Stimulated activated CD4-positive, alpha-beta T cell treated with anti-CD3 and anti-CD28 coated beads, TNF-alpha, amount 100 ng/mL, for 4 hours (primary cell): ENCODE results near the gene MYO16.
"Not testable (repeated sequence)": the region's sequence is repeated elsewhere in the genome, so short reads cannot be mapped to it uniquely, and the experiment has no call there.

Source experiments
- DNase-seq, 3 experiments: peaks; one replicate each; pipeline ENCODE4 v3.0.0-alpha.2; 2020; ENCODE audit warnings: low read depth in 3 of 3

The MYO16 gene

DNA sequence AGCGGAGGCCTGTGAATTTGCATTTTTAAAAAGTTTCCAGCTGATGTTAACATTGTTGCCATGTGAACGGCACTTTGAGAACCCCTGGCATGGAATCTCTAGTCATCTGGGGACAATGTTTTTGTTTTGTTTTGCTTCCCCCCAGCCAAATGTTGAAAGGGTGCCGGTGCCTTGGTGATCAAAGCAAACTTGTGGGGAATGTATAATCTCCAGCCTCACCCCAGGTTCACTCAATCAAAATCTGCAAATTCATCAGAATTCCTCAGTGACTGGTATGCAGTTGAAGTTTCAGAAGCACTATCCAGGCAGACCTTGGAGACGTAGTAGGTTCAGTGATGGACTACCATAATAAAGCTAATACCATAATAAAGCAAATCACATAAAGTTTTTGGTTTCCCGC, 428.7 kb downstream of the MYO16 start:
- DNase-seq, result no peak

GRCh38 chr13:109072505-109072904, 443.1 kb downstream of the MYO16 start:
- no peak for DNase-seq

DNA sequence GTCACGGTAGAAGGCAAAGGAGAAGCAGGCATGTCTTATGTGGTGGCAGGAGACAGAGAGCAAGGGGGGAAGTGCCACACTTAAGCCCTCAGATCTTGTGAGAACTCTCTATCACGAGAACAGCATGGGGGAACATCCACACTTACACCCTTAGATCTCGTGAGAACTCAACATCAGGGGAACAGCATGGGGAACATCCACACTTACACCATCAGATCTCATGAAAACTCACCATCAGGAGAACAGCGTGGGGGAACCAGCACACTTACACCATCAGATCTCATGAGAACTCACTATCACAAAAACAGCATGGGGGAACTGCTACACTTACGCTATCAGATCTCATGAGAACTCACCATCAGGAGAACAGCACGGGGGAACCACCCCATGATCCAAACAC, 445.0 kb downstream of the MYO16 start:
- DNase-seq, result no peak

DNA sequence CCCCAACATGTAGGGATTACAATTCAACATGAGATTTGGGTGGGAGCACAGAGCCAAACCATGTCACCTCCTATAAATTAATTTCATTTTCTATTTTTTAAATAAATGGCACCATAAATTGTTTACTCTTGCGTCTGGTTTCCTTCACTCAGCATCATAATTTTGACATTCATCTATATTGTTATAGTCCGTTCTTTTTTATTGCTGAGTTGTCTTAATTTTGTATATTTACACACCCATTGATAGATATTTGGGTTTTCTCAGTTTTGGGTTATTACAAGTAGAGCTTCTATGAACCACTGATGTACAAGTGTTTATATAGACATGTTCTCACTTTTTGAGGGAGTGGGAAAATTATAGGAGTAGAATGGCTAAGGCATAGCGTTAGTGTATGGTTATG, 445.4 kb downstream of the MYO16 start:
- no peak for DNase-seq

- no peak for DNase-seq
These were observed 458.7 kb downstream of the MYO16 start for GRCh38 chr13:109087916-109088623.

DNA sequence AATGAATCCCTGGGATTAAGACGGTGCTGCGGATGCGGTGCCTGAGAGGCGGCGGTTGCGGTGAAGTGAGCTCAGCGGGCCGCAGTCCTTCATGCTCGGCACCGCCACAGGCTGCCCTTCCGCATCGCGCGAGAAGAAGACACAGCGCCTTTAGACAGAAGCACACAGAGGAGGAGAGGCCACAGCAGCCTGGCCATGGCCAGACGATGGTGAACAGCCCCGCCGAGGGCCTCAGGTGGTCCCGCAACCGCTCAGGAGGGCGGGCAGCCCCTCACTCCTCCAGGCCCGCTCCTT, 459.2 kb downstream of the MYO16 start:
- no peak for DNase-seq

- no peak for DNase-seq
These were observed 461.4 kb downstream of the MYO16 start for GRCh38 chr13:109090796-109091195.

DNA sequence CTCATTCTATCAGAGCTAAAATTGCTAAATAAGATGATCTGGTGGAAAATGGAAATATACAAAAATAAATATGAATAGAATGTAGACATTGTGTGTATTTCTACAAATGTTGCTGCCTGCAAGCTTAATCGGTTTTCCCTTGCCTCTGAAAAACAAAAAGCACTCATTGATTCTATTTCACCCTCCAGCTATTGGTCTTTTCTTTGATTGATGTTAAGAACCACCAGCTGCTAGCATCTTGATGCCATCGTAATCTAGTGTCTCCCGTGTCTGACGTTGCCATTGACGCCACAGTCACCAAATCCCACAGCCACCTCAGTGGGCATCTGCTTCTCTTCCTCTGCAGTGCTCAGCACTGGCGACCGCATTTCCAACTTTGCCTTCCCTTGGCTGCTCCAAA, 461.8 kb downstream of the MYO16 start:
- no peak for DNase-seq

DNA sequence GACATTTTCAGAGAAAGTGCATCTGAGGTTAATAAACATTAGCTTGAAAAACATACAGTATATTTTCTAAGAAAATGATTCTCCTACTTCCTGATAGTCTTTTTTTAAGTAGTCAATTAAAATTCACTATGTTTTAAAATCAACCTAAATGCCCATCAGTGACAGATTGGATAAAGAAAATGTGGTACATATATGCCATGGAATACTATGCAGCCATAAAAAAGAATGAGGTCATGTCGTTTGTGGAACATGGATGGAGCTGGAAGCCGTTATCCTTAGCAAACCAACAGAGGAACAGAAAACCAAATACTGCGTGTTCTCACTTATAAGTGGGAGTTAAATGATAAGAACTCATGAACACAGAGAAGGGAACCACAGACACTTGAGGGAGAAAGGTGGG, 462.8 kb downstream of the MYO16 start:
- not testable (repeated sequence) for DNase-seq

DNA sequence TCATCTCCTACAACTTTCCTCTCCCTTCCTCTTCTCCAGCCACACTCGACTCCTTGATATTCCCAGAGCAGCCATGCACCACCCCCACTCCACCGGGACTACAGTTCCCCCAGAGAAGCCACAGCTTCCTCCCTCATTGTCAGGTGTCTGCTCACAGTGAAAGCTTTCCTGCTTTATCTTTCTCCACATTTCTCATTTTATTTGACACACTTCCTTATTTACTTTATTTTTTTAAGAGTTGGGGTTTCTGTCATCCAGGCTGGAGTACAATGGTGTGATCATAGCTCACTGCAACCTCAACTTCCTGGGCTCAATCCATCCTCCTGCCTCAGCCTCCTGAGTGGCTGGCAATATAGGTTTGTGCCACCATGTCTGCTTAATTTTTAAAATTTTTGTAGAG, 464.6 kb downstream of the MYO16 start:
- DNase-seq, result no peak

GRCh38 chr13:109095126-109095525, 465.7 kb downstream of the MYO16 start:
- DNase-seq, result no peak

DNA sequence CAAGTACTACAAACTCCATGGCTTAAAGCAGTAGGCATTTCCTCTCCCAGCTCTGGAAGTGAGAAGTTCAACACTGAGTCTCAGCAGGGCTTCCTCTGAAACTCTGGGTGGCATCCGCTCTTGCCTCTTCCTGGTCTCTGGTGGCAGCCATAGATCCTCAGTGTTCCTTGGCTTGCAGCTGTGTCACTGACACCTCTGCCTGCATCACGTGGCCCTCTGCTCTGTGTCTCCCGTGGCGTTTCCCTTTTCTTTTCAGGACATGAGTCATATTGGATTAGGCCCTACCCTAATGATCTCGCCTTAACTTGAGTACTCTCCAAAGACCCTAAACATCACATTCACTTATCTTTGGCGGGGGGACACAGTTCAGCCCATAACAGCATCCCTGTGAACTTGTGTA, 466.7 kb downstream of the MYO16 start:
- DNase-seq, result no peak

GRCh38 chr13:109100705-109101304, 471.4 kb downstream of the MYO16 start:
- DNase-seq, result no peak

- DNase-seq, result no peak
These were observed 472.2 kb downstream of the MYO16 start for GRCh38 chr13:109101550-109102144.

DNA sequence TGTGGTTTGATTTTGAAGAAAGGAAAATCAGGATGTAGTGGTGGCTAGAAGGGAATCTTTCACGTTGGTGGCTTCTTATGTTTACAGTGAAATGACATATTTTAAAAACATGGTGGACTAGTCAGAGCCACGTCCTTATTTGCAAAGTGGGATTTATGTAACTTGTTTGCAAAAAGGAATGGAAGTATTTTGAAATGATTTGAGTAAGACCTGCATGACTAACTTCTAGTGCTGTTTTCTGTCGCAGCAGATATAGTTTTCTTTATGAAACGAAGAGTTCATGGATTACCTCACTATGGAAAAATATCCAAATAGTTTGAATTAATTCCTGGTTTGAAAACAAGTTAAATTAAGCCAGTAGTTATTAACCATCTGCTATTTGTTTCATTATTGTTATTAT, 476.5 kb downstream of the MYO16 start:
- no peak for DNase-seq

GRCh38 chr13:109110159-109110558, 480.7 kb downstream of the MYO16 start:
- no peak for DNase-seq

DNA sequence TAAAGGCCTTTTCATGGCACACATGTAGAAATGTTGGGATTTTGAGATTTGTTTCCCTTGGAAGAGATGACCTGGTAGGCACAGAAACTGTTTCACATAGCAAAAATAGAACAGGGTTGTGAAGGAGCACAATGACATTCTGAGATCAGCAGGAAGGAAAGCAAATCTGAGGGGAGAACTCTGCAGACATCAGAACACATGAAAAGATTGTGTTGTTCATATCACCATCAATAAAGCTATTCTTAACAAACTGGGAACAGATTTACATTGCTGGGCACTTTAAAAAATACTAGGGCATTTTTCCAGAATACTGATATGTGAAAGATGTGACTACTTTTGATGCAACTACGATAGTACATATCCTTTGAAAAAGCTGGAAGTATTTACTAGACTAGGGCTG, 481.7 kb downstream of the MYO16 start:
- no peak for DNase-seq

DNA sequence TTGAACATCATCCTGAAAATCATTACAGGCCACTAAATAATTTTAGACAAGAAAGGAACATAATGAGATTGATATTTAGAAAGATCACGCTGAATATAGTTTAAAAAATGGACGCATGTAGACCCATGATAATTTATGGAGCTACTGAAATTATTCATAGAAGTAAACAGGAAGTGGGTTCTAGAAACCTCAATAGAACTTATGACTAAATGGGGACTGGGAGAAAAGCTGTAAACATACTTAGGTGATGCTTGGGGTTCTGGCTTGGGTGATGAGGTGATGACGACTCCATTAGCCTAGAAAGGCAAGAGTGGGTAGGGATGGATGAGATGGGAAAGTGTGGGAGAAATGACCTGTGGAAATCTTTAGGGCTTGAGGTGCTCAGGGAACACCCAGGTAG, 484.0 kb downstream of the MYO16 start:
- DNase-seq, result no peak

- DNase-seq, result no peak
These were observed 484.8 kb downstream of the MYO16 start for GRCh38 chr13:109114162-109114561.

- no peak for DNase-seq
These were observed 485.6 kb downstream of the MYO16 start for GRCh38 chr13:109114991-109115390.

- DNase-seq, result no peak
These were observed 489.1 kb downstream of the MYO16 start for GRCh38 chr13:109118521-109118920.

DNA sequence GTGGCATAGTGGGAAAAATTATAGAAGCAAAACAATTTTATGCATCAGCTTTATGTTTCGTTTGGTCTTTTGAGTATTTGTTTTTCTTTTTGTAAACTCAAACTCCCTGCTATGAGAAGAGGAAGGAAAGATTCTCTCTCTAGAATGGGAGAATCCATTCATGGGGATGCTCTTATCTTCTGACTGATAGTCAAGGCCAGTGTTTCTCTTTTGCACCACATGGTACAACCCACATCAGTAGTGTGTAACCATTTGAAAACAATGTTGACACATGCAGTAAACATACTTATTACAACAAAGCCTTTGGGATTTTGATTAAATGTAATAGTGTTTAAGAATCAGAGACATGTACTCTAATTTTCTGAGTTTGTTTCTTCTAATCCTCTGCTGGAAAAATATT, 490.5 kb downstream of the MYO16 start:
- DNase-seq, result no peak

DNA sequence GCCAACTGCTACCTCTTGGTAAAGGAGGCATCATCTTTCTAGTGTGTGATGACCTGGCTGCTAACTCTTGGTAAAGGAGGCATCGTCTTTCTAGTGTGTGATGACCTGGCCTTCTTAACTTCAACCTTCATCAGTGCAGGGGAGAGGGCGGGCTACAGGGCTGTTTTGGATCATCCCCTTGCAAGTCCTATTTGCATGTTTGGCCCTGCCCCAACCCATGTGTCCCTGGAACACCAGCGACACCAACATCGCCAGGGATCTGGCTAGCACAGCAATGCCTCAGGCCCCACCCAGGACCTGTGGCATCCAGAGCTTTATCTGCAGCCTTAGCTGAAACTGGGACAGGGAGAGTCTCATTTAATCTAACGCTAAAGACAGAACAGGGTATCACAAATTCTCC, 492.4 kb downstream of the MYO16 start:
- DNase-seq, result no peak

DNA sequence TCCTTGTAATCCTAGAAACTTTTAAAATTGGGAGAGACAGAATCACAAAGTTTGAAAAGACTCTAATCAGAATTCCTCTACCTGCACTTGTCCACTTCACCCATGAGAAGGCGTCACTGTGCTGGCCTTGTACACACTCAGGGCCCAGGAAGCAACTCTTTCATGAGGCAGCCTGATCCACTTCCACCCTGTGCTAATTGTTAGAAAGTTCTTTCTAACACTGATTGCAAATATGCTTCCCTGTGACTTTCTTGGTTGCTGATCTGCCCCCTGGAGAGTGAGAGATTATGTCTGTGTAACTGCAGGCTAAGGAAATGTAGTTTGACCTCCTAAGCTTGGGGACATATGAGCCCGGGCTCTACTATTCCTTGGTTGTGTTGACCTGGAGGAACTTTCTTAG, 494.6 kb downstream of the MYO16 start:
- DNase-seq, result no peak
